Keratinocyte (primary cell): ENCODE results near the gene HOXC12.

Experiments
- CTCF ChIP-seq, 3 experiments: IDR thresholded peaks in 1 of 3; conservative IDR thresholded peaks in 1 of 3; optimal IDR thresholded peaks in 1 of 3; 2 replicates in 2 of 3; 3 replicates in 1 of 3; pipeline versions ENCODE3 to v1.5.1; 2011; ENCODE audit warnings: low read length in 3 of 3, mild to moderate bottlenecking in 3 of 3, moderate library complexity in 2 of 3, control low read depth in 1 of 3, inconsistent platforms in 1 of 3; ENCODE audit not compliant: insufficient read depth in 2 of 3; ENCODE audit errors: extremely low read depth in 1 of 3
- EZH2 ChIP-seq: IDR thresholded peaks from one replicate; pipeline ENCODE4 v1.6.1; 2012; ENCODE audit warnings: inconsistent platforms, mild to moderate bottlenecking, low read length, moderate library complexity

GRCh38 chr12:53944907-53945847 is 9.5 kb upstream of the HOXC12 start:
- TF ChIP-seq CTCF (optimal IDR thresholded peaks at IDR 0.05 in 1 of 3, IDR thresholded peaks at IDR 0.05 in 1 of 3, conservative IDR thresholded peaks at IDR 0.05 in 1 of 3; ENCODE audit: extremely low read depth in 1 of 3, insufficient read depth in 2 of 3, low read length in 3 of 3) (no peak), EZH2 (no peak)
